ENCODE measurements around the gene TAGAP.

Gene TAGAP

DNA sequence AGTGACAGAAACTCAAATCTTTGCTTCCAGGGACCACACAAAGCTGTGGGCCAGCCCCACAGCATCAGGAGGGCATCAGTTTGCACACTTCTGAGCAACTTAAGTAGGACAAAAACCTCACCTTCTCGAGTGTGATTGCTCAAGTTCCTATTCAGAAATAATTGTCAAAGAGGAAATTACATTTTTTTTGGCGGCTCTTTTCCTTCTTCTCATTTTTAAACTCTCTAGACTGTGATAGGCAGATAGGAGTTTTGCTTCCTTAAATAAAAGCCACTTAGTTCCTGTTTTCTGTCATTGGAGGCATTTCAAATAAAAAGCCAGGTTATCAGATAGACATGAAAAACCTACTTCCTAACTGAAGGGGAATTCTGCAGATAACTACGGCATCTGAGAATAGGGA is 11.2 kb upstream of the TAGAP start:
- Histone ChIP-seq H3K4me1 (ENCODE audit: control insufficient read depth, low read length) (peaks cover 90% of the 10 kb centered on the region), H3K27me3 (ENCODE audit: control insufficient read depth, low read length) (no peaks in the 10 kb centered on the region), H3K4me2 (ENCODE audit: low read length) (peak overlapping the region; percentile 86), H3K9me2 (replicated peaks; ENCODE audit: control insufficient read depth, low read length) (no peaks in the 10 kb centered on the region), H3K9me3 (ENCODE audit: control insufficient read depth, insufficient read depth, low read length) (no peaks in the 10 kb centered on the region), H4K20me1 (ENCODE audit: control insufficient read depth, insufficient read depth, low read depth, low read length) (no peaks in the 10 kb centered on the region), H3K36me3 (ENCODE audit: control insufficient read depth, low read length) (no peaks in the 10 kb centered on the region), H3K79me2 (ENCODE audit: control insufficient read depth, low read length) (no peaks in the 10 kb centered on the region), H3K27ac (ENCODE audit: low read depth, low read length) (peak overlapping the region; percentile 94), H3K4me3 (ENCODE audit: low read length) (peak overlapping the region; percentile 66), H3F3A (ENCODE audit: control insufficient read depth, insufficient read depth) (peaks cover 11% of the 10 kb centered on the region)
- no peak for TF ChIP-seq EZH2phosphoT487 (IDR thresholded peaks at IDR 0.05; ENCODE audit: borderline replicate concordance, low read length)

DNA sequence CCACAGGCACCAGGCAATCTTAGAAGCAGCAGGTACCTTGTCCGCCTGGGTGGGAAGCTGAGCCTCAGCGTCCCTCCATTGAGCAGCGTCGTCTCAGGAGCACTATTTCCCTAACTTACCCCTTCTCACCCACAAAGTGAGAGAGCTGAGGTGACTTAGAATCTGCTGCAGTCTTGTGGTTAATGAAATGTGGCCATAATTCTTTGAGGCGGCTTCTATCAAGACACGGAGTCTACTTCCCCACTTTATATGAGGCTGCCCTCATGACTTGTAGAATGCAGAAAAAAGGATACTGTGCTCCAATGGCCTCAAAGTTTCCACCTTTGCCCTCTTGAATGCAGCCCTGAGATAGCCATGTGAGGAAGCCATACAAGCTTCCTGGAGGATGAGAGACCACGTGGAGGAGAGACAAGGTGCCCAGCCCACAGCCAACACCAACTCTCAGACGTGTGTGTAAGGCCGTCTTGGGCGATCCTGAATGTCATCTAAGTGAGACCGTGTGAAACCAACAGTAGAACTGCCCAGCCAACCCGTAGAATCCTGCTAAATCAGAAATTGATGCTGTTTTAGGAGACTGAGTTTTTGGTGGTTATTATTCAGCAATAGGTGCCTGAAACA is 9.1 kb upstream of the TAGAP start:
- Histone ChIP-seq H3K4me2 (ENCODE audit: low read length) (peak overlapping the region; percentile 86), H3K79me2 (ENCODE audit: control insufficient read depth, low read length) (no peaks in the 10 kb centered on the region), H3K4me3 (ENCODE audit: low read length) (peak overlapping the region; percentile 28; the same call in 1 of the 2 replicates), H3K9me2 (replicated peaks; ENCODE audit: control insufficient read depth, low read length) (no peaks in the 10 kb centered on the region), H3K36me3 (ENCODE audit: control insufficient read depth, low read length) (no peaks in the 10 kb centered on the region), H3F3A (ENCODE audit: control insufficient read depth, insufficient read depth) (peaks cover 11% of the 10 kb centered on the region), H3K9me3 (ENCODE audit: control insufficient read depth, insufficient read depth, low read length) (no peaks in the 10 kb centered on the region), H4K20me1 (ENCODE audit: control insufficient read depth, insufficient read depth, low read depth, low read length) (no peaks in the 10 kb centered on the region), H3K27ac (ENCODE audit: low read depth, low read length) (peak overlapping the region; percentile 32), H3K27me3 (ENCODE audit: control insufficient read depth, low read length) (no peaks in the 10 kb centered on the region), H3K4me1 (ENCODE audit: control insufficient read depth, low read length) (peaks cover 68% of the 10 kb centered on the region)
- TF ChIP-seq, protein P1, sequence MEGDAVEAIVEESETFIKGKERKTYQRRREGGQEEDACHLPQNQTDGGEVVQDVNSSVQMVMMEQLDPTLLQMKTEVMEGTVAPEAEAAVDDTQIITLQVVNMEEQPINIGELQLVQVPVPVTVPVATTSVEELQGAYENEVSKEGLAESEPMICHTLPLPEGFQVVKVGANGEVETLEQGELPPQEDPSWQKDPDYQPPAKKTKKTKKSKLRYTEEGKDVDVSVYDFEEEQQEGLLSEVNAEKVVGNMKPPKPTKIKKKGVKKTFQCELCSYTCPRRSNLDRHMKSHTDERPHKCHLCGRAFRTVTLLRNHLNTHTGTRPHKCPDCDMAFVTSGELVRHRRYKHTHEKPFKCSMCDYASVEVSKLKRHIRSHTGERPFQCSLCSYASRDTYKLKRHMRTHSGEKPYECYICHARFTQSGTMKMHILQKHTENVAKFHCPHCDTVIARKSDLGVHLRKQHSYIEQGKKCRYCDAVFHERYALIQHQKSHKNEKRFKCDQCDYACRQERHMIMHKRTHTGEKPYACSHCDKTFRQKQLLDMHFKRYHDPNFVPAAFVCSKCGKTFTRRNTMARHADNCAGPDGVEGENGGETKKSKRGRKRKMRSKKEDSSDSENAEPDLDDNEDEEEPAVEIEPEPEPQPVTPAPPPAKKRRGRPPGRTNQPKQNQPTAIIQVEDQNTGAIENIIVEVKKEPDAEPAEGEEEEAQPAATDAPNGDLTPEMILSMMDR (IDR thresholded peaks at IDR 0.05; ENCODE audit: low read depth, low read length, poor library complexity, severe bottlenecking) = no peak
- TF ChIP-seq EZH2phosphoT487 (IDR thresholded peaks at IDR 0.05; ENCODE audit: borderline replicate concordance, low read length) = no peak

DNA sequence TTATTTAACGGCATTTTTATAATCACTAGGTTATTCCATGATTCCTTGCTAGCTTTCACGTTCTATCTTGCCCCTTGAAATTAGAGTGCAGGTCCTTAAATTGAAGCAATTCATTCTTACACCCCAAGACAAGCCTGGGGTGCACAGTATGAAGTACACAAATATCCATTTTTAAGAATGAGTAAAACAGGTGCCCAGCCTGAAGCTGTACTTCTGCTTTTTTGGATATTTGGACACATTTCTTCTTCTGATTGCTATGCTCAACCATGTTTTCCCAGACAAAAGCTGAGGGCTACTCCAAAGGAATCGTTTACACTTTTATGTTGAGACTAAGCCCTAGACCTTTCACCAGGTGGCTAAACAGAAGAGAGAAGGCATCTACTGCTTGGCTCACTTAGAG is 7.9 kb upstream of the TAGAP start:
- no peak for TF ChIP-seq EZH2phosphoT487 (IDR thresholded peaks at IDR 0.05; ENCODE audit: borderline replicate concordance, low read length)
- TF ChIP-seq, protein P1 (IDR thresholded peaks at IDR 0.05; ENCODE audit: low read depth, low read length, poor library complexity, severe bottlenecking) = no peak
- Histone ChIP-seq H3K27me3 (ENCODE audit: control insufficient read depth, low read length) (no peaks in the 10 kb centered on the region), H3K79me2 (ENCODE audit: control insufficient read depth, low read length) (no peaks in the 10 kb centered on the region)

DNA sequence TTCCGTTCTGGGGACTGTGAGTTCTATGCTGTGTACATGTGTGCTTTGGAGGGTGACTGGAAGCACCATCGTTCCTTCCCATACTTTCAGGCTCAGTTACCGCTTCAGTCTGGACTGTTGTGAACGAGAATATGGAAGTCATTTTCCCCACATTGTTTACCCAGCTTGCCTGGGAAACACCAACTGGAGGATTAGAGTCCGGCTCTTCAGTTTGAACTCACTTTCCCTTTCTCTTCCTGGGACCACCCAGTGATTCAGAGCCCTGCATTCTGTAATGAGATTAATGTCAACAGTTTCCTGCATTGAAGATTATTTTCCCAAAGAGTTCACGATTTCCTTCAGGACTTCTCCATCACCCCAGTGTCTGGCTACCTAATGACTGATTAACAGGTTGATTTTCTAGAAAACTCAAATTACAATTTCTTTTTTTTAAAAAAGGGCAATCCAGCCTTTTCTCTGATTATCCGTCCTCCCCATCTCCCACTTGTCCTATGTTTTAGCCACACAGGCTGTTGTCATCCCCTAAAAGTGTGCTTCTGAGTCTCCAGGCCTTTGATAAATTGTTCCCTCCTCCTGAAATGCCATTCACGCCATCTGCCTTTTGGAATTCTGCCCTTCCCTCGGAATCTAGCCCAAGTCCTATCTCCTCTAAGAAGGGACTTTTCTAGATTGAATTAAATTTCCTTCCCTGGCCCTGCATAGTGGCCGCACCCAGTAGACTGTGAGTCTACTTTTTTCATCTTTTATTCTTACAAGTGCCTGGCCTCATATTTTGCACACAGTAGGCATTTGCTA is 3.3 kb upstream of the TAGAP start:
- TF ChIP-seq, protein P1 (IDR thresholded peaks at IDR 0.05; ENCODE audit: low read depth, low read length, poor library complexity, severe bottlenecking) = no peak
- no peak for TF ChIP-seq EZH2phosphoT487 (IDR thresholded peaks at IDR 0.05; ENCODE audit: borderline replicate concordance, low read length)
- H3K9me3 ChIP-seq (ENCODE audit: control insufficient read depth, insufficient read depth, low read length) = no peaks in the 10 kb centered on the region
- H3K4me3 ChIP-seq (ENCODE audit: low read length) = no peak overlapping the region
- H3K79me2 ChIP-seq (ENCODE audit: control insufficient read depth, low read length) = peaks cover 24% of the 10 kb centered on the region
- peaks cover 15% of the 10 kb centered on the region for H3F3A ChIP-seq (ENCODE audit: control insufficient read depth, insufficient read depth)
- no peaks in the 10 kb centered on the region for H3K27me3 ChIP-seq (ENCODE audit: control insufficient read depth, low read length)
- no peaks in the 10 kb centered on the region for H4K20me1 ChIP-seq (ENCODE audit: control insufficient read depth, insufficient read depth, low read depth, low read length)
- H3K9me2 ChIP-seq (replicated peaks; ENCODE audit: control insufficient read depth, low read length) = no peaks in the 10 kb centered on the region
- H3K4me2 ChIP-seq (ENCODE audit: low read length) = no peak overlapping the region; the same call in 1 of the 2 replicates
- H3K4me1 ChIP-seq (ENCODE audit: control insufficient read depth, low read length) = peaks cover 35% of the 10 kb centered on the region
- peaks cover 17% of the 10 kb centered on the region for H3K36me3 ChIP-seq (ENCODE audit: control insufficient read depth, low read length)
- H3K27ac ChIP-seq (ENCODE audit: low read depth, low read length) = no peak overlapping the region

More for the DNA sequence above, 7.9 kb upstream of the TAGAP start:
- Histone ChIP-seq H3K9me2 (replicated peaks; ENCODE audit: control insufficient read depth, low read length) (no peaks in the 10 kb centered on the region), H3F3A (ENCODE audit: control insufficient read depth, insufficient read depth) (peaks cover 11% of the 10 kb centered on the region), H3K36me3 (ENCODE audit: control insufficient read depth, low read length) (no peaks in the 10 kb centered on the region), H3K27ac (ENCODE audit: low read depth, low read length) (peak overlapping the region; percentile 32), H3K4me3 (ENCODE audit: low read length) (peak overlapping the region; percentile 28), H3K4me2 (ENCODE audit: low read length) (peak overlapping the region; percentile 86), H4K20me1 (ENCODE audit: control insufficient read depth, insufficient read depth, low read depth, low read length) (no peaks in the 10 kb centered on the region), H3K4me1 (ENCODE audit: control insufficient read depth, low read length) (peaks cover 63% of the 10 kb centered on the region), H3K9me3 (ENCODE audit: control insufficient read depth, insufficient read depth, low read length) (no peaks in the 10 kb centered on the region)

All from DOHH2 (cell line).